Measurements from ENCODE around the gene MYO18A.

The MYO18A gene

GRCh38 chr17:29166507-29166887, 13.7 kb downstream of the MYO18A start:
- no peak for DNase-seq

- no peak for DNase-seq
These were observed 14.2 kb downstream of the MYO18A start for GRCh38 chr17:29165800-29166506.

- no peak for DNase-seq
These were observed 14.9 kb downstream of the MYO18A start for GRCh38 chr17:29165261-29165660.

GRCh38 chr17:29163563-29163962, 16.6 kb downstream of the MYO18A start:
- no peak for DNase-seq

- no peak for DNase-seq
These were observed 17.3 kb downstream of the MYO18A start for GRCh38 chr17:29162909-29163341.

GRCh38 chr17:29162082-29162908, 17.9 kb downstream of the MYO18A start:
- no peak for DNase-seq

GRCh38 chr17:29160253-29160652, 19.9 kb downstream of the MYO18A start:
- no peak for DNase-seq

GRCh38 chr17:29159306-29159860, 20.8 kb downstream of the MYO18A start:
- DNase-seq, result no peak

- DNase-seq, result no peak
These were observed 21.5 kb downstream of the MYO18A start for GRCh38 chr17:29158488-29159275.

GRCh38 chr17:29158096-29158487, 22.1 kb downstream of the MYO18A start:
- DNase-seq, result peak in 1 of 2 experiments; percentile 40

- no peak for DNase-seq
These were observed 22.9 kb downstream of the MYO18A start for GRCh38 chr17:29157310-29157709.

GRCh38 chr17:29156781-29157180, 23.4 kb downstream of the MYO18A start:
- DNase-seq, result no peak

GRCh38 chr17:29155966-29156338, 24.2 kb downstream of the MYO18A start:
- DNase-seq, result no peak

GRCh38 chr17:29155227-29155965, 24.8 kb downstream of the MYO18A start:
- DNase-seq, result no peak

- no peak for DNase-seq
These were observed 25.5 kb downstream of the MYO18A start for GRCh38 chr17:29154516-29155226.

GRCh38 chr17:29151567-29151966, 28.6 kb downstream of the MYO18A start:
- DNase-seq, result no peak

GRCh38 chr17:29150161-29150560, 30.0 kb downstream of the MYO18A start:
- DNase-seq, result no peak

- DNase-seq, result no peak
These were observed 30.6 kb downstream of the MYO18A start for GRCh38 chr17:29149431-29150064.

GRCh38 chr17:29148790-29149430, 31.3 kb downstream of the MYO18A start:
- DNase-seq, result peak in 1 of 2 experiments; percentile 54

- DNase-seq, result no peak
These were observed 31.9 kb downstream of the MYO18A start for GRCh38 chr17:29148257-29148789.
